ENCODE results near the gene PRMT9.

The PRMT9 gene

GRCh38 chr4:147617841-147618691, 65.9 kb downstream of the PRMT9 start:
- no peak for DNase-seq

GRCh38 chr4:147617173-147617840, 66.7 kb downstream of the PRMT9 start, which contains the start of gene TMEM184C:
Gene TMEM184C (plus strand): TSS chr4:147617397. CDS start chr4:147617957, 560 bp downstream.
- DNase-seq, result peak; percentile 91

- DNase-seq, result no peak
These were observed 67.2 kb downstream of the PRMT9 start for GRCh38 chr4:147616849-147617172.

GRCh38 chr4:147610686-147611085, 73.3 kb downstream of the PRMT9 start:
- DNase-seq, result no peak

GRCh38 chr4:147607471-147607870, 76.5 kb downstream of the PRMT9 start:
- DNase-seq, result no peak

GRCh38 chr4:147605499-147605898, 78.5 kb downstream of the PRMT9 start:
- no peak for DNase-seq

GRCh38 chr4:147599769-147600168, 84.2 kb downstream of the PRMT9 start:
- no peak for DNase-seq

- no peak for DNase-seq
These were observed 84.8 kb downstream of the PRMT9 start for GRCh38 chr4:147599206-147599605.

GRCh38 chr4:147597561-147597960, 86.4 kb downstream of the PRMT9 start:
- DNase-seq, result no peak

GRCh38 chr4:147596981-147597380, 87.0 kb downstream of the PRMT9 start:
- no peak for DNase-seq

GRCh38 chr4:147596377-147596776, 87.6 kb downstream of the PRMT9 start:
- DNase-seq, result no peak

- DNase-seq, result no peak
These were observed 89.4 kb downstream of the PRMT9 start for GRCh38 chr4:147594578-147594977.

- DNase-seq, result no peak
These were observed 89.9 kb downstream of the PRMT9 start for GRCh38 chr4:147594107-147594506.

- no peak for DNase-seq
These were observed 92.9 kb downstream of the PRMT9 start for GRCh38 chr4:147591106-147591505.

GRCh38 chr4:147590249-147590920, 93.6 kb downstream of the PRMT9 start:
- peak; percentile 2 for DNase-seq

GRCh38 chr4:147589586-147589985, 94.4 kb downstream of the PRMT9 start:
- DNase-seq, result no peak

All from GDM1 (cell line).